K562 (cell line): ENCODE data around the gene ZC3H10. TPM values are rescaled to one million over a fixed set of nuclear protein-coding genes. Genes with fewer than 3 reads are reported as not detected.

Experiments used
- DNMT1 ChIP-seq: fragments of 450-650 bp; IDR thresholded peaks from 2 replicates; pipeline ENCODE4 v1.6.1; 2016; ENCODE audit warnings: antibody characterized with exemption, mild to moderate bottlenecking
- ETS1 ChIP-seq: conservative IDR thresholded peaks from 2 replicates; pipeline ENCODE4 v1.6.1; 2011; ENCODE audit warnings: low read depth, mild to moderate bottlenecking, low read length; ENCODE audit not compliant: control insufficient read depth
- HINFP ChIP-seq: fragments of 450-650 bp; conservative IDR thresholded peaks from 2 replicates; pipeline ENCODE4 v1.6.1; 2016; ENCODE audit warnings: missing genetic modification characterization, low read depth, mild to moderate bottlenecking, control low read depth, missing compliant biosample characterization
- KHSRP ChIP-seq: fragments of 450-650 bp; IDR thresholded peaks from 2 replicates; pipeline ENCODE4 v1.6.1; 2017
- LCOR ChIP-seq: sonication (generic); formaldehyde crosslinking; IDR thresholded peaks from 2 replicates; pipeline ENCODE4 v1.8.0; 2022; ENCODE audit warnings: mild to moderate bottlenecking, missing genetic modification reagents
- MEF2A ChIP-seq: IDR thresholded peaks from 2 replicates; pipeline ENCODE4 v1.6.1; 2011; ENCODE audit warnings: low read depth, mild to moderate bottlenecking, low read length, moderate library complexity; ENCODE audit not compliant: control insufficient read depth
- SAP30 ChIP-seq: fragments of 200-600 bp; sonication (generic); IDR thresholded peaks from 2 replicates; pipeline ENCODE4 v1.6.1; 2012; ENCODE audit warnings: borderline replicate concordance, low read depth, mild to moderate bottlenecking, moderate library complexity, low read length, control low read depth, inconsistent platforms; ENCODE audit not compliant: insufficient read depth, poor library complexity, severe bottlenecking
- STAT6 ChIP-seq: sonication (generic); formaldehyde crosslinking; IDR thresholded peaks from 2 replicates; pipeline ENCODE4 v1.8.1; 2023; ENCODE audit warnings: mild to moderate bottlenecking, missing genetic modification reagents
- ZNF23 ChIP-seq: fragments of 250-450 bp; sonication (Bioruptor Pico); IDR thresholded peaks from 2 replicates; pipeline ENCODE4 v1.4.0; 2020; ENCODE audit warnings: mild to moderate bottlenecking
- ZNF407 ChIP-seq: fragments of 450-650 bp; IDR thresholded peaks from 2 replicates; pipeline ENCODE4 v1.6.1; 2016; ENCODE audit warnings: low read depth
- polyA plus RNA-seq, 8 experiments: library from polyadenylated mRNA; depleted of rRNA in 4 of 8; stranded (reverse) in 5 of 8; unstranded in 3 of 8; fragments of >200 nt; fragmentation: Nextera tagmentation in 2 of 8; fragmentation: Illumina TruSeq in 1 of 8; extraction: Ambion mirVana in 2 of 8; extraction: Trizol in 1 of 8; gene quantifications; 2 replicates each; pipeline versions ENCODE4 v1.2.1 to v1.2.3, GENCODE V29; 2011 to 2014; ENCODE audit warnings: inconsistent platforms in 1 of 8, missing spikeins in 1 of 8
- total RNA-seq, 7 experiments: library from RNA; depleted of rRNA in 6 of 7; stranded (reverse); fragments of >200 nt in 6 of 7; fragmentation: Illumina TruSeq in 2 of 7; extraction: Trizol in 2 of 7; gene quantifications; 2 replicates each; pipeline versions ENCODE4 v1.2.1 to v1.2.3, GENCODE V29; 2011 to 2021; ENCODE audit warnings: low replicate concordance in 1 of 7
- TF ChIP-seq, protein P1 (sequence below), 2 experiments: fragments of 450-650 bp in 1 of 2; sonication (generic) in 1 of 2; formaldehyde crosslinking; conservative IDR thresholded peaks; 2 replicates each; pipeline versions ENCODE4 v1.4.0 to v1.8.1; 2020 to 2022; ENCODE audit warnings: mild to moderate bottlenecking in 1 of 2, missing genetic modification reagents in 1 of 2

ZC3H10 gene
- total and polyA plus RNA-seq, 9 of the 15 experiments (the other 6 are each of a cell fraction or from before 2014, with no cell fraction given) = 0.31 to 4.1 (median 1.6) TPM

GRCh38 chr12:56157201-56158028, 39.3 kb downstream of the ZC3H10 start (continued):
- no peak for TF ChIP-seq HINFP (tag)
- TF ChIP-seq DNMT1 = no peak
- TF ChIP-seq KHSRP = no peak
- TF ChIP-seq STAT6 = no peak
- TF ChIP-seq LCOR (CRISPR knock-in tag) = no peak; the same call in 1 of the 2 replicates
- TF ChIP-seq SAP30 = no peak
- no peak for TF ChIP-seq ZNF407
- no peak for TF ChIP-seq ETS1
- no peak for TF ChIP-seq ZNF23 (CRISPR knock-in tag)
- TF ChIP-seq, protein P1, sequence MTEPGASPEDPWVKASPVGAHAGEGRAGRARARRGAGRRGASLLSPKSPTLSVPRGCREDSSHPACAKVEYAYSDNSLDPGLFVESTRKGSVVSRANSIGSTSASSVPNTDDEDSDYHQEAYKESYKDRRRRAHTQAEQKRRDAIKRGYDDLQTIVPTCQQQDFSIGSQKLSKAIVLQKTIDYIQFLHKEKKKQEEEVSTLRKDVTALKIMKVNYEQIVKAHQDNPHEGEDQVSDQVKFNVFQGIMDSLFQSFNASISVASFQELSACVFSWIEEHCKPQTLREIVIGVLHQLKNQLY (CRISPR knock-in tag; conservative IDR thresholded peaks at IDR 0.05) = no peak
- no peak for TF ChIP-seq MEF2A
